Stomach (tissue), 4 donors: ENCODE measurements around the gene CASP8AP2.

Experiments
- CTCF ChIP-seq, 7 experiments: fragments of 450-650 bp in 4 of 7; fragments of 200-600 bp in 3 of 7; sonication (generic) in 3 of 7; IDR thresholded peaks; one replicate each; pipeline ENCODE4 v1.5.1; 2016 to 2019; ENCODE audit warnings: antibody characterized with exemption in 7 of 7, control low read depth in 2 of 7, mild to moderate bottlenecking in 1 of 7
- POLR2A ChIP-seq, 4 donors: fragments of 450-650 bp; IDR thresholded peaks; one replicate each; pipeline ENCODE4 v1.6.1; 2016; ENCODE audit warnings: antibody characterized with exemption in 4 of 4, control low read depth in 2 of 4, mild to moderate bottlenecking in 1 of 4, moderate library complexity in 1 of 4
- POLR2AphosphoS5 ChIP-seq, 3 donors: sonication (generic); formaldehyde crosslinking; IDR thresholded peaks; one replicate each; pipeline ENCODE4 v1.6.1; 2016; ENCODE audit warnings: antibody characterized with exemption in 3 of 3

DNA sequence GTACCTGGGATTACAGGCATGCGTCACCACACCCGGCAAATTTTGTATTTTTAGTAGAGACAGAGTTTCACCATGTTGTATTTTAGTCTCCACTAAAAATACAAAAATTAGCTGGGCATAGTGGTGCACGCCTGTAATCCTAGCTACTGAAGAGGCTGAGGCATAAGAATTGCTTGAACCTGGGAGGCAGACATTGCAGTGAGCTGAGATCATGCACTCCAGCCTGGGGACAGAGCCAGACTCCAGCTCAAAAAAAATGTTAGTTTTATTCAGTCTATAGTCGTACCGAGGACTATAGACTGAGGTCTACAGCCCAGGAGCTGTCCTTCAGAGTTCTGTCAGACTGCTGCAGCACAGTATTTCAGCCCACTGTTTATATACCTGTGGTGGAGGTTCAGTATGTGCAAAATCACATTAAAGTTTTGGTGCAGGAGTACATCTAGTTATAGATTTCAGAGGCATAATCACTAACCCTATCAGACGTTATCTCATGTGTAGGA lies 3.6 kb upstream of the CASP8AP2 start:
- TF ChIP-seq POLR2A (IDR thresholded peaks at IDR 0.05) (no peak), CTCF (IDR thresholded peaks at IDR 0.05) (no peak), POLR2AphosphoS5 (IDR thresholded peaks at IDR 0.05) (no peak)
